HepG2 (cell line): Measurements from ENCODE around the gene ANKDD1A.

Experiments used
- HCFC1 ChIP-seq: fragments of 150-350 bp; IDR thresholded peaks from 2 replicates; pipeline ENCODE4 v1.6.1; 2014; ENCODE audit warnings: low read depth, low read length
- HDAC6 ChIP-seq: fragments of 200-600 bp; sonication (generic); IDR thresholded peaks from 2 replicates; pipeline ENCODE4 v1.7.0; 2017; ENCODE audit warnings: mild to moderate bottlenecking, antibody characterized with exemption, low read length, low read depth
- NR2C2 ChIP-seq: sonication (generic); formaldehyde crosslinking; IDR thresholded peaks from 2 replicates; pipeline ENCODE4 v1.4.0; 2020; ENCODE audit warnings: missing genetic modification reagents, mild to moderate bottlenecking, moderate library complexity, borderline replicate concordance
- PTBP1 ChIP-seq: fragments of 200-400 bp; formaldehyde crosslinking; IDR thresholded peaks from 2 replicates; pipeline ENCODE4 v1.6.1; 2018; ENCODE audit warnings: low read length, low read depth; ENCODE audit not compliant: poor library complexity, severe bottlenecking
- SMC3 ChIP-seq: IDR thresholded peaks from 2 replicates; pipeline ENCODE4 v1.6.1; 2011; ENCODE audit warnings: low read length, improper control_type of control experiment
- TCF12 ChIP-seq, 2 experiments: fragments of 450-650 bp in 1 of 2; sonication (generic) in 1 of 2; formaldehyde crosslinking in 1 of 2; IDR thresholded peaks; 2 replicates each; pipeline versions ENCODE4 v1.6.1 to v1.8.0; 2017 to 2022; ENCODE audit warnings: antibody characterized with exemption in 1 of 2, mild to moderate bottlenecking in 1 of 2, missing genetic modification reagents in 1 of 2, moderate library complexity in 1 of 2
- TCF7L2 ChIP-seq: IDR thresholded peaks from 2 replicates; pipeline ENCODE4 v1.6.1; 2011; ENCODE audit warnings: mild to moderate bottlenecking, low read depth, low read length, moderate library complexity
- TF ChIP-seq, protein P1 (sequence below): sonication (generic); formaldehyde crosslinking; IDR thresholded peaks from 2 replicates; pipeline ENCODE4 v1.5.1; 2020; ENCODE audit warnings: mild to moderate bottlenecking, moderate library complexity, missing genetic modification reagents
- TF ChIP-seq, protein P2 (sequence below): sonication (generic); formaldehyde crosslinking; IDR thresholded peaks from 2 replicates; pipeline ENCODE4 v1.5.0; 2020; ENCODE audit warnings: mild to moderate bottlenecking, missing genetic modification reagents, moderate library complexity

DNA sequence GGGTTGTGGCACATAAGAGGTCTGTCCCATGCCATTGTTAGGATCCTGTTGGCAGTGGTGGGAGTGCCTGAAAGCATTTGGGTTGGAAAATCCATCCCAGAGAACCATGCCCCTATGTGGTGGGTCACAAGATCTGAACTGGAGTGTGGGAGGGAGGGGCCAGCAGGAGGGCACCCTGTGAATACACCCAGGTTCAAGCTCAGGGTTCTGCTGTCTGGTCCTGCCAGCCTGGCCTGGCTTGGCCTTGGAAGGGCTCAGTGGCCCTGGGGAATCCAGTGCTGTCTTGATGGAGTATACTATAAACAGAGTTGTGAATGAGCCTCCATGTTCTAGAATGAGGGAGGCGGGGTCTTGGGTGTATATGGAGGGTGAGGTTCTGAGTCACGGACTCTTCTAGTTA lies 11.8 kb downstream of the ANKDD1A start:
- TF ChIP-seq NR2C2 (CRISPR knock-in tag) (no peak), HCFC1 (no peak), TCF12 (IDR thresholded peaks at IDR 0.05) (no peak), TCF12 (CRISPR knock-in tag; IDR thresholded peaks at IDR 0.05) (no peak), TCF7L2 (no peak), PTBP1 (no peak), HDAC6 (no peak), SMC3 (no peak)
- TF ChIP-seq, protein P1, sequence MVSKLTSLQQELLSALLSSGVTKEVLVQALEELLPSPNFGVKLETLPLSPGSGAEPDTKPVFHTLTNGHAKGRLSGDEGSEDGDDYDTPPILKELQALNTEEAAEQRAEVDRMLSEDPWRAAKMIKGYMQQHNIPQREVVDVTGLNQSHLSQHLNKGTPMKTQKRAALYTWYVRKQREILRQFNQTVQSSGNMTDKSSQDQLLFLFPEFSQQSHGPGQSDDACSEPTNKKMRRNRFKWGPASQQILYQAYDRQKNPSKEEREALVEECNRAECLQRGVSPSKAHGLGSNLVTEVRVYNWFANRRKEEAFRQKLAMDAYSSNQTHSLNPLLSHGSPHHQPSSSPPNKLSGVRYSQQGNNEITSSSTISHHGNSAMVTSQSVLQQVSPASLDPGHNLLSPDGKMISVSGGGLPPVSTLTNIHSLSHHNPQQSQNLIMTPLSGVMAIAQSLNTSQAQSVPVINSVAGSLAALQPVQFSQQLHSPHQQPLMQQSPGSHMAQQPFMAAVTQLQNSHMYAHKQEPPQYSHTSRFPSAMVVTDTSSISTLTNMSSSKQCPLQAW (CRISPR knock-in tag) = no peak
- TF ChIP-seq, protein P2, sequence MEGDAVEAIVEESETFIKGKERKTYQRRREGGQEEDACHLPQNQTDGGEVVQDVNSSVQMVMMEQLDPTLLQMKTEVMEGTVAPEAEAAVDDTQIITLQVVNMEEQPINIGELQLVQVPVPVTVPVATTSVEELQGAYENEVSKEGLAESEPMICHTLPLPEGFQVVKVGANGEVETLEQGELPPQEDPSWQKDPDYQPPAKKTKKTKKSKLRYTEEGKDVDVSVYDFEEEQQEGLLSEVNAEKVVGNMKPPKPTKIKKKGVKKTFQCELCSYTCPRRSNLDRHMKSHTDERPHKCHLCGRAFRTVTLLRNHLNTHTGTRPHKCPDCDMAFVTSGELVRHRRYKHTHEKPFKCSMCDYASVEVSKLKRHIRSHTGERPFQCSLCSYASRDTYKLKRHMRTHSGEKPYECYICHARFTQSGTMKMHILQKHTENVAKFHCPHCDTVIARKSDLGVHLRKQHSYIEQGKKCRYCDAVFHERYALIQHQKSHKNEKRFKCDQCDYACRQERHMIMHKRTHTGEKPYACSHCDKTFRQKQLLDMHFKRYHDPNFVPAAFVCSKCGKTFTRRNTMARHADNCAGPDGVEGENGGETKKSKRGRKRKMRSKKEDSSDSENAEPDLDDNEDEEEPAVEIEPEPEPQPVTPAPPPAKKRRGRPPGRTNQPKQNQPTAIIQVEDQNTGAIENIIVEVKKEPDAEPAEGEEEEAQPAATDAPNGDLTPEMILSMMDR = no peak
